ENCODE results near the gene CACNA1G.
A peak's percentile ranks its signal among the peaks of the same experiment; 100 is the strongest.

CACNA1G gene

DNA sequence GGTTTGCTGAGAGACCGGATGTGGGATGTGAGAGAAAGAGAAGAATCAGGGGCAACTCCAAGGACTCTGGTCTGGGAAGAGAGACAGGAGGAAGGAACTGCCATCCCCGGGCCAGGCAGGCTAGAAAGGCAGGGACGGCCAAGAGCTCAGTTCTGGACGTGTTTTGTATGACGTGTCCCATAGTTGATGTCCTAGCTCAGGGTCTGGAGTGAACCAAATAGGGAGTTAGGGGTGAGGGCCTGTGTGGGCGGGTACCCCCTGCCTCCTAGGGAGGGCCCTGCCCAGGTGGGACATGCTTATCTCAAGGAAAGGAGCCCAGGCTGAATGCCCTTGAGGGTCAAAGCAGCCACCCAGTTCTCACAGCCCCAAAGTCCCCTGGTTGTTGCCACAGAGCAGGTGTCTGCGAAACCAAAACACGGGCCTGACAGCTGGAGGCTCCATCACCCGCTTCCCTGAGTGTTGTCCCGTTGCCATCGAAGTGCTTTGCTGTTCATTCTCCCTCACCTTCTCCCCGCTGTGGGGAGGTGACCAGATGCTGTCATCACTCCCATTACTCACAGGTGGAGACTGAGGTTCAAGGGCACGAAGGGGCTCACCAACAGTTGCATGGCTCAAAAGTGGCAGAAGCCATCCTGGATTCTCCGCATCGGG lies 81.7 kb downstream of the CACNA1G start:
- Mint-ChIP-seq H3K9me3 (no peaks in the 10 kb centered on the region), H3K4me1 (no peaks in the 10 kb centered on the region), H3K27ac (no peak overlapping the region), H3K4me3 (no peak overlapping the region), H3K27me3 (peaks cover 13% of the 10 kb centered on the region), H3K36me3 (no peaks in the 10 kb centered on the region)

DNA sequence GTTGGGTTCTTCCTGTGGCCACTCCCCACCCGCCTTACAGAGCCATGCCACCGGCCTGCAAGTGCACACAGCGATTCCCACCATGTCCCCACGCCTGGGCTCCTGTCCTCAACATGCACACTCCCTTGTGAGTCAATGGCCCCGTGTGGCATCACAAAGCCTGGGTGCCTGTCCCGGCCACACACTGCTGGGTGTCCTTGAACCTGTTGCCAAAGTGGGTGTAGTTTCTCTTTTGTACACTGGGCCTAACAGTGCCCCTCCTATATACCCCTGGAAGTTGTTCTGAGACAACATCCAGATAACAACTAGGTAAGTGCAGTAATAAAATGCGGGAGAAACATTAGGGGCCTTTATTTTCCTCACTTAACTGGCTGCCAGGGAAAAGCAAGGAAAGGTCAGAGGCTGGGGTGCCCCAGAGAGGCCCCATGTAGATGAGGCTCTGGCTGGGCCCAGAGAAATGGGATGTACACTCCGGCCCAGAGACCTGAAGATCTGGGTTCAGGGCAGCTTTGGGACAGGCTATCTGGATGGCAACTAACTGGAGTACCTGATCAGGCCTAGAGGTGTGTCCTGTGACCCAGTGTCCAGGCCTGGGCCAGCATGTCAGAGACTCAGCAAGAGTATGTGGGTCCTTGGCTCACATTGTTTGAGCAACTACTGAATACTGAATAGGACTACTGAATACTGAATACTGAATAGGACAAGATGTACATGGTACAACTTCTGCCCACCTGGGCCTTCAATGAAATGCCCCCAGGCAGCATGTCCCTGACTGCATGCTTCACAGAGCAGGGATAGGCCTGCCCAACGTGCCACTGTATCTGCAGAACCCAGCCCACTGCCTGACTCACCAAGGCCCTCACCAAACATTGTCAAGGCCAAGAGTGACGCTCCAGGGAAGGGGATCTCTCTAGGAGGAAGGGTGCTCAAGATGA lies 82.5 kb downstream of the CACNA1G start:
- no peaks in the 10 kb centered on the region for H3K36me3 Mint-ChIP-seq
- H3K27ac Mint-ChIP-seq = no peak overlapping the region
- H3K9me3 Mint-ChIP-seq = no peaks in the 10 kb centered on the region
- peaks cover 7% of the 10 kb centered on the region for H3K27me3 Mint-ChIP-seq
- no peak overlapping the region for H3K4me3 Mint-ChIP-seq
- no peaks in the 10 kb centered on the region for H3K4me1 Mint-ChIP-seq

- peaks cover 2% of the 10 kb centered on the region for H3K27me3 Mint-ChIP-seq
- no peaks in the 10 kb centered on the region for H3K9me3 Mint-ChIP-seq
- no peak overlapping the region for H3K27ac Mint-ChIP-seq
- H3K36me3 Mint-ChIP-seq = no peaks in the 10 kb centered on the region
- H3K4me3 Mint-ChIP-seq = no peak overlapping the region
- no peaks in the 10 kb centered on the region for H3K4me1 Mint-ChIP-seq
Measured at GRCh38 chr17:50645748-50646682, 85.5 kb downstream of the CACNA1G start.

DNA sequence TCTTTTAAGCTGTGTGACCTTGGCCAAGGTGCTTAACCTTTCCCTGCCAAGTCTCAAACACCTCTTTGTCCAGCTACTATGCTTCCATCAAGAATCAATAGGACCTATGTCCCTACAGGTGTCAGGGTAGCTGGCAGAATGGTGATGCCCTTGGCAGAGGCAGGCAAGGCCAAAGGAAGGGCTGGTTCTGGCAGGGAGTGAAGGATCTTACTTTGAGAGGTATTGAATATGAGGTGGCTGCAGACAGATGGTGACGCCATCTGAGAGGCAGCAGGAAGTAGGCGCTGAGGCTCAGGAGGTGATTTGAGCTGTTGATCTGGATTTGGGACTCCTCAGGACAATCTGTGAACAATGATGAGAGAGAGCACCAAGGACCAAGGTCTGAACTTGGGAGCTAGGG lies 86.7 kb downstream of the CACNA1G start:
- Mint-ChIP-seq H3K36me3 (no peaks in the 10 kb centered on the region), H3K4me1 (no peaks in the 10 kb centered on the region), H3K27ac (no peak overlapping the region), H3K27me3 (no peaks in the 10 kb centered on the region), H3K9me3 (no peaks in the 10 kb centered on the region), H3K4me3 (no peak overlapping the region)

DNA sequence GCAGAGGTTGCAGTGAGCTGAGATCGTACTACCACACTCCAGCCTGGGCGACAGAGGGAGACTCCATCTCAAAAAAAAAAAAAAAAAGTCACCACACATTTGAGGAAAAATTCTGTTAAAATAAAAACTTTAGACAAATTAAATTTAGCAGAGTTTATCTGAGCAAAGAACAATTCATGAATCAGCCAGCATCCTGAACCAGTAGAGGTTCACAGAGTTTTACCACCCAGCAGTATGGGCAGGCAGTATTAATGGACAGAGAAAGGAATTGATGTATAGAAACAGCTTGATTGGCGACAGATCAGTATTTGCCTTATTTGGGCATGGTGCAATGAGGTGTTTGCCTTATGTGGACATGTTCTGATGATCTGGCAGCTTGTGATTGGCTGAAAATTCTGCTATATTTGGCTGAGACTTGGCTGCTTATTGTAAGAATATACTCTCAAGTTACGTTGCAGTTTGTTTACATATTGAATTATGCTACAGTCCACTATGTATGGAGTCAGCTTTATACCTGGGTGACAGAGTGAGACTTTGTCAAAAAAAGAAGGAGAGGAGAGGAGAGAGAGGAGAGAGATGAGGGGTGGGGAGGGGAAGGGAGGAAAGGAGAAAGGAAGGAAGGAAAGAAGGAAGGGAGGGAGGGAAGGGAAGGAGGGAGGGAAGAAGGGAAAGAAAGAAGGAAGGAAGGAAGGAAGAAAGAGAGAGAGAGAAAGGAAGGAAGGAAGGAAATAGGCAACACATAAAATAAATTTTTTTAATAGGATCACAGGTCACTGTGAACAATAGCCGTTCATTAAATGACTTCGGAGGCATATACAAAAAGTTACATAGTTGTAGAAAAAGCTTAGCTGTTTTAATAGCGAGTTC lies 88.8 kb downstream of the CACNA1G start:
- H3K27me3 Mint-ChIP-seq = no peaks in the 10 kb centered on the region
- no peaks in the 10 kb centered on the region for H3K36me3 Mint-ChIP-seq
- no peak overlapping the region for H3K27ac Mint-ChIP-seq
- no peak overlapping the region for H3K4me3 Mint-ChIP-seq
- no peaks in the 10 kb centered on the region for H3K4me1 Mint-ChIP-seq
- no peaks in the 10 kb centered on the region for H3K9me3 Mint-ChIP-seq

GRCh38 chr17:50651661-50652060 lies 91.1 kb downstream of the CACNA1G start:
- H3K36me3 Mint-ChIP-seq = no peaks in the 10 kb centered on the region
- H3K4me3 Mint-ChIP-seq = no peak overlapping the region
- H3K27me3 Mint-ChIP-seq = no peaks in the 10 kb centered on the region
- H3K9me3 Mint-ChIP-seq = no peaks in the 10 kb centered on the region
- no peaks in the 10 kb centered on the region for H3K4me1 Mint-ChIP-seq
- H3K27ac Mint-ChIP-seq = no peak overlapping the region

- H3K27me3 Mint-ChIP-seq = no peaks in the 10 kb centered on the region
- H3K36me3 Mint-ChIP-seq = no peaks in the 10 kb centered on the region
- no peak overlapping the region for H3K27ac Mint-ChIP-seq
- H3K4me3 Mint-ChIP-seq = no peak overlapping the region
- no peaks in the 10 kb centered on the region for H3K9me3 Mint-ChIP-seq
- H3K4me1 Mint-ChIP-seq = no peaks in the 10 kb centered on the region
Measured at GRCh38 chr17:50653738-50654137, 93.2 kb downstream of the CACNA1G start.

DNA sequence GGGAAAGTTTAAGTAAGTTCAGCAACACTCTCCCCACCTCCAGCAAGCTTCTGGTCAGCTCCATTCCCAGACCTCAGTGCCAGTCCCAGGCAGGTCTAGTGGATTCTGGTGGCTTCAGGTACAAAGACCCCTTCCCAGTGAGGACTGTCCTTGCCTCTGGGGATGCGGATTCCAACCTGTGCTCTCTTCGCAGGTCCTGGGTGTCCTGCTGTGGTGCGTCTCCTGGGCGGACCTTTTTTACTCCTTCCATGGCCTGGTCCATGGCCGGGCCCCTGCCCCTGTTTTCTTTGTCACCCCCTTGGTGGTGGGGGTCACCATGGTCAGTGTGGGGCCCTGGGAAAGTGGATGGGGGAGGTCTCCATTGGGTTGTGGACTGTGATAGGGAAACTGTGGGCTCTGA lies 96.0 kb downstream of the CACNA1G start:
- Mint-ChIP-seq H3K27ac (no peak overlapping the region), H3K36me3 (no peaks in the 10 kb centered on the region), H3K4me3 (no peak overlapping the region), H3K27me3 (no peaks in the 10 kb centered on the region), H3K9me3 (no peaks in the 10 kb centered on the region), H3K4me1 (peaks cover 9% of the 10 kb centered on the region)

GRCh38 chr17:50657054-50657453 lies 96.5 kb downstream of the CACNA1G start:
- Mint-ChIP-seq H3K27ac (no peak overlapping the region), H3K27me3 (no peaks in the 10 kb centered on the region), H3K4me1 (peaks cover 14% of the 10 kb centered on the region), H3K4me3 (no peak overlapping the region), H3K9me3 (no peaks in the 10 kb centered on the region), H3K36me3 (no peaks in the 10 kb centered on the region)

- no peak overlapping the region for H3K27ac Mint-ChIP-seq
Measured at GRCh38 chr17:50657627-50658026, 97.1 kb downstream of the CACNA1G start.

DNA sequence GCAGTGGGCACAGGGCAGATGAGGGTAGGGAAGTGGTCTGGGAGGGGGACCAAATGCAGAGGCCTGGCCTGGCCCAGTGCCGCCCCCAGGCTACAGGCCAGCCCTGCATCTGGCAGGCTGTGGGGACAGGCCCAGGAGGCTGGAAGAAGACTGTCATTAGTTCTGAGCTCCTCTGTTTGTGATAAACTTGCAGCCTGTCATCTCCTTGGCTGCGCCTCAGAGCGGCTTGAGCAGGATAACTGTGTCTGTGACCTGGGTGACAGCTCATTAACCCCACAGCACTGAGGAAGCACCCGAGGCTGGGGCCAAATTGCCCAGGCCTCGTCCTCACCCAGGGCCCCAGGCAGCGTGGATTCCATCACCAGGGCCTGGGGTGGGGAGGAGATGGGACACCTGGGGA lies 98.1 kb downstream of the CACNA1G start:
- peaks cover 17% of the 10 kb centered on the region for H3K4me1 Mint-ChIP-seq

More at GRCh38 chr17:50657627-50658026, 97.1 kb downstream of the CACNA1G start:
- Mint-ChIP-seq H3K36me3 (no peaks in the 10 kb centered on the region), H3K4me1 (peaks cover 17% of the 10 kb centered on the region), H3K9me3 (no peaks in the 10 kb centered on the region), H3K27me3 (no peaks in the 10 kb centered on the region), H3K4me3 (no peak overlapping the region)

GRCh38 chr17:50659179-50659578 lies 98.7 kb downstream of the CACNA1G start:
- Mint-ChIP-seq H3K27ac (no peak overlapping the region), H3K9me3 (no peaks in the 10 kb centered on the region), H3K4me1 (peaks cover 17% of the 10 kb centered on the region), H3K36me3 (no peaks in the 10 kb centered on the region), H3K4me3 (no peak overlapping the region), H3K27me3 (no peaks in the 10 kb centered on the region)

More for the DNA sequence above, 98.1 kb downstream of the CACNA1G start:
- H3K36me3 Mint-ChIP-seq = no peaks in the 10 kb centered on the region
- no peaks in the 10 kb centered on the region for H3K9me3 Mint-ChIP-seq
- H3K27ac Mint-ChIP-seq = no peak overlapping the region
- no peaks in the 10 kb centered on the region for H3K27me3 Mint-ChIP-seq
- no peak overlapping the region for H3K4me3 Mint-ChIP-seq

DNA sequence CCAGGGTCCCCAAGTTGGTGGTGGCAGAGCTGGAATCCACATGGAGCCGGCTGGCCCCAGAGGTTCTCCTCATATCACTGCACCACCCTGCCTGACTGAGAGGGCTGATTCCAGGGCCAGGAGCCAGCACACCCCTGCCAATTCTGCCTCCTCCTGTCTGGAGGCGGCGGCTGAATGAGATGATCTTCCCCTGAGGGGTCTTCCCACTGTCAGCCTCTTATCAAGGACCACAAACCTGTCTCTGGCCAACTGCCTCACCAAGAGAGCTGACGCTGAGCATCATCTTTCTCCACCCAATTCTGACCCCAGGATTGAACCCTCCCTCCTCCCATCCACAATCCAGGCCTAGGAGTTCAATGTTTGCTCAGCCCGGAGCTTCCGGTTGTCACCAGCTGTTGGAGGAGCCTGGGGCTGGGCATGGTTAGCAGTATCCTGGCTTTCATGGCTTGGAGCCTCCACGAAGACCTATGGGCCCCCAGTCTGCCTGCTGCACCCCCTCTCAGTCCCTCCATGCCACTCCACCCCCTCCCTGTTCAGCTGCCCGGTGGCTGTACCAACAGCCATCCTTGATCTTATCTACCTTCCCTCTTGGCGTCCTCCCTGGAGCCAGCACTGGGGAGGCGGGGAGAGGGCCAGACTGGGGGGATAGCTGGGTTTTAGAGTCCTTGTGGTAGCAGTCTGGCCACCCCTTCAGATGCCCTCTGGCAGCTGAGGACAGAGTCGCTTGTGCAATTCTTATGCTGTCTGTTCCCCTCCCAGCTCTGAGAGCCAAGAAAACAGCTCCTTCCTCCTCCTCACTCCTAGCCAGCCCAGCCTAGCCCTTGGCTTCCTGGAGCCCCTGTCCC lies 99.7 kb downstream of the CACNA1G start:
- no peaks in the 10 kb centered on the region for H3K27me3 Mint-ChIP-seq
- H3K9me3 Mint-ChIP-seq = no peaks in the 10 kb centered on the region
- no peaks in the 10 kb centered on the region for H3K36me3 Mint-ChIP-seq
- peak overlapping the region; percentile 55 for H3K27ac Mint-ChIP-seq
- peaks cover 17% of the 10 kb centered on the region for H3K4me1 Mint-ChIP-seq
- no peak overlapping the region for H3K4me3 Mint-ChIP-seq

- no peaks in the 10 kb centered on the region for H3K36me3 Mint-ChIP-seq
- H3K9me3 Mint-ChIP-seq = no peaks in the 10 kb centered on the region
- no peaks in the 10 kb centered on the region for H3K27me3 Mint-ChIP-seq
- H3K27ac Mint-ChIP-seq = peak overlapping the region; percentile 95
- no peak overlapping the region for H3K4me3 Mint-ChIP-seq
- H3K4me1 Mint-ChIP-seq = peaks cover 17% of the 10 kb centered on the region
Measured at GRCh38 chr17:50660887-50661345, 100.4 kb downstream of the CACNA1G start.
